Measurements from ENCODE around the gene MPZL1. TPM values are rescaled to one million over a fixed set of nuclear protein-coding genes. Genes with fewer than 3 reads are reported as not detected.
"Not testable (repeated sequence)": the region's sequence is repeated elsewhere in the genome, so short reads cannot be mapped to it uniquely, and the experiment has no call there.

The MPZL1 gene
- total RNA-seq, 1 donor from 2014 or later = 85.5 TPM

DNA sequence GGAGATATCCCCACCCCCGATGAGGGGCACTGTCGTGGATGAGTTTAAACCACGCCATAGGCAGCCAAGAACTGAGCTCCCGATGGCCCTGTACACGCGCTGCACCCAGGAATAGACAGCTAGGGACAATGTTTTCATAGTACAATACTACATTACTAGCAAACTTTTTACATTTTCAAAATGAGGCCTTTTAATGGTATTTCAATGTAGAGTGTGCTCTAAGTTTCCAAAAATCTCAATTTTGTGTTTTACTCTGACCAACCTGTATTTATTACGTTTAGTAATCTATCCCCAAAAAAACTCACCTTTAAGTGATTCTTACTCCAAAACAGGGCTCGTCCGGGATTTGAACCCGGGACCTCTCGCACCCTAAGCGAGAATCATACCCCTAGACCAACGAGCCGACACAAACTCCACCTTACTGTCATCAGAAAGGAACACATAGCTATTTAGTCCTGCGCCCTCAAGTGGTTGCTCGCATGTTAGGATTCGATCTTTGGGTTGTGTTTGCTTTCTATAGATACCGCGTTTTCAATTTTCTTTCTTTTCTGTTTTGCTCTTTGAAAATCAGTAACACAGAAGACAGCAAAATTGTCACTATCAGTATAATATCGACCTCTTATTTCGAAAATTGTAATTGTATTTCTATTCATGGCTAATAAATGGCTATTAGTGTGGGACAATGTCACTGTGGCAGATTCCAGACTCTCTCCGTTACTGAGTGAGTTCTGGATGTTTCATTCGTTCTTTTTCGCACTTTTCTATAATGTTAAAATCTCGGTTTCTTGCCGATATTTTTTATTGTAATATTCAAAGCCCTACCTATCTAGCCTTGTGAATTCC lies 6.4 kb upstream of the MPZL1 start:
- DNase-seq (ENCODE audit: low read depth) = no peak
- TF ChIP-seq, protein P1, sequence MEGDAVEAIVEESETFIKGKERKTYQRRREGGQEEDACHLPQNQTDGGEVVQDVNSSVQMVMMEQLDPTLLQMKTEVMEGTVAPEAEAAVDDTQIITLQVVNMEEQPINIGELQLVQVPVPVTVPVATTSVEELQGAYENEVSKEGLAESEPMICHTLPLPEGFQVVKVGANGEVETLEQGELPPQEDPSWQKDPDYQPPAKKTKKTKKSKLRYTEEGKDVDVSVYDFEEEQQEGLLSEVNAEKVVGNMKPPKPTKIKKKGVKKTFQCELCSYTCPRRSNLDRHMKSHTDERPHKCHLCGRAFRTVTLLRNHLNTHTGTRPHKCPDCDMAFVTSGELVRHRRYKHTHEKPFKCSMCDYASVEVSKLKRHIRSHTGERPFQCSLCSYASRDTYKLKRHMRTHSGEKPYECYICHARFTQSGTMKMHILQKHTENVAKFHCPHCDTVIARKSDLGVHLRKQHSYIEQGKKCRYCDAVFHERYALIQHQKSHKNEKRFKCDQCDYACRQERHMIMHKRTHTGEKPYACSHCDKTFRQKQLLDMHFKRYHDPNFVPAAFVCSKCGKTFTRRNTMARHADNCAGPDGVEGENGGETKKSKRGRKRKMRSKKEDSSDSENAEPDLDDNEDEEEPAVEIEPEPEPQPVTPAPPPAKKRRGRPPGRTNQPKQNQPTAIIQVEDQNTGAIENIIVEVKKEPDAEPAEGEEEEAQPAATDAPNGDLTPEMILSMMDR (IDR thresholded peaks at IDR 0.05; ENCODE audit: insufficient read depth, low read length, poor library complexity, severe bottlenecking) = peak; percentile 82
- no peaks in the 10 kb centered on the region for H3K27me3 ChIP-seq (ENCODE audit: control insufficient read depth, insufficient read depth, low read length)
- H3K4me3 ChIP-seq (ENCODE audit: low read depth, low read length) = peak overlapping the region; percentile 78
- no peaks in the 10 kb centered on the region for H3K36me3 ChIP-seq (ENCODE audit: control insufficient read depth, insufficient read depth, low read length)

DNA sequence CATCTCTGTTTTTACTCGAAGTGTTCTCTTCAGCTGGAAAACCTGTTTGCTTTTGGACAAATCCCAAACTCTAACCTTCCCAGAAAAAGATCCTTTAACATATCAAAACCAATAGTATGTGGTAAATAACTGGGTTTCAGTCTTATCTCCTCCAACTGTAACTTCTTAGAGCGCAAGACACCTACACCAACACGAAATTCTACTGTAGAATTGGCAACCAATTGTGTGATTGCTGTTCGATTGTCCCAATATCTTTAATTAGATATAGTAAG lies 5.8 kb upstream of the MPZL1 start:
- no peaks in the 10 kb centered on the region for H3K36me3 ChIP-seq (ENCODE audit: control insufficient read depth, insufficient read depth, low read length)
- no peak for DNase-seq (ENCODE audit: low read depth)
- TF ChIP-seq, protein P1 (IDR thresholded peaks at IDR 0.05; ENCODE audit: insufficient read depth, low read length, poor library complexity, severe bottlenecking) = no peak

DNA sequence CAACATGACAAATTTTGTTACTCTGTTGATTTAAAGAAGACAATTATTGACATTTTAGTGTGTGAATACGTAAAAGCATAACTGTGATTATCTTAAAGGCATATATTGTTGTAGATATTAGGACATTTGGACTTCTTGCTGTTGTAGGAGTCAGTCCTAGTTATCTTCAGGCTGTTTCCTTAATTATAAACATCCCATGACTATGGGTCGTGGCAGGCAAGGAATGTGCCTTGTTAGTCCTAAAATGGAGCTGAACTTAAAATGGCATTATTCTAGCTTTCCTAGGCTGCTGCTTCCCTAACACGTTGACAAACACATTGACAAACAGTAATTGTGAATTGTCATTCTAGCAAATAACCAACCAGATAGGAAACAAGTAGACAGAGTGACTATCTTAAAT lies 4.4 kb upstream of the MPZL1 start:
- no peak for DNase-seq (ENCODE audit: low read depth)
- Histone ChIP-seq H3K4me3 (ENCODE audit: low read depth, low read length) (no peak overlapping the region), H3K27me3 (ENCODE audit: control insufficient read depth, insufficient read depth, low read length) (no peaks in the 10 kb centered on the region), H3K36me3 (ENCODE audit: control insufficient read depth, insufficient read depth, low read length) (no peaks in the 10 kb centered on the region)
- TF ChIP-seq, protein P1 (IDR thresholded peaks at IDR 0.05; ENCODE audit: insufficient read depth, low read length, poor library complexity, severe bottlenecking) = no peak

More for the DNA sequence above, 5.8 kb upstream of the MPZL1 start:
- H3K27me3 ChIP-seq (ENCODE audit: control insufficient read depth, insufficient read depth, low read length) = no peaks in the 10 kb centered on the region
- H3K4me3 ChIP-seq (ENCODE audit: low read depth, low read length) = peak overlapping the region; percentile 78

DNA sequence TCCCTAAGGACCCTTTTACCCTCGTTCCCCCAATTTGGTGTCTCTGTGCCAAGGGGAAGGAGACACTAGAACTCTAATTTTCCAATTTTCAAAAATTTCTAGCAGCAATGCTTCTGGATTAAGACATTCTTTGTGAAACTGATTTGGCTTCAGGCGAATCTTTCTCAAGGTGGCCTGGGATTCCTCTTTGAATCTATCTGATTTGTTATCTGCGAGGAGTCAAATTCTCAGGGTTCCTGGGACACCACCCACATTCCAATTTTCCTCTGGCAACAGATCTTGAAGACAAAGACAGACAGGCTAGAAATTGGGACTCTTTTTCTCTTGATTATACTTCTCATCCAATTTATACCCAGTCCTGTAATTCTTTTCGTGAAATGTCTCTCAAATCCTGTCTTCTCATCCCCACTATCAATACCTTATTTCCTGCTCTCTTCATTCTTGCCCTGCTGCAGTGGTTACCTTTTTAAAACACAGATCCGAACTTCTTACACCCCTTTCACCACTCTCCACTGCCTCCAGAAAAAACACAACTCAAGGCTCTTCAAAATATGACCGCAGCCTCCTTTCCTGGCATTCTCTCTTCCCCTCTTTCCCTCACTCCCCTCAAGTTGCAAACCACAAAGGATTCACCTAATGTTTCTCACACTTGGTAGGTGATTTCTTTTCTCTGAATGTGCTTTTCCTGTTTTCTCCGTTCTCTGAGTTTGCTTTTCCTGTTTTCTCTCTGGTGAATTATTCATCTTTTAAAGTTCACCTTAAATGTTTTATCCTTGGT lies 2.7 kb upstream of the MPZL1 start:
- Histone ChIP-seq H3K4me3 (ENCODE audit: low read depth, low read length) (no peak overlapping the region), H3K36me3 (ENCODE audit: control insufficient read depth, insufficient read depth, low read length) (no peaks in the 10 kb centered on the region), H3K27me3 (ENCODE audit: control insufficient read depth, insufficient read depth, low read length) (no peaks in the 10 kb centered on the region)
- no peak for DNase-seq (ENCODE audit: low read depth)
- TF ChIP-seq, protein P1 (IDR thresholded peaks at IDR 0.05; ENCODE audit: insufficient read depth, low read length, poor library complexity, severe bottlenecking) = no peak

DNA sequence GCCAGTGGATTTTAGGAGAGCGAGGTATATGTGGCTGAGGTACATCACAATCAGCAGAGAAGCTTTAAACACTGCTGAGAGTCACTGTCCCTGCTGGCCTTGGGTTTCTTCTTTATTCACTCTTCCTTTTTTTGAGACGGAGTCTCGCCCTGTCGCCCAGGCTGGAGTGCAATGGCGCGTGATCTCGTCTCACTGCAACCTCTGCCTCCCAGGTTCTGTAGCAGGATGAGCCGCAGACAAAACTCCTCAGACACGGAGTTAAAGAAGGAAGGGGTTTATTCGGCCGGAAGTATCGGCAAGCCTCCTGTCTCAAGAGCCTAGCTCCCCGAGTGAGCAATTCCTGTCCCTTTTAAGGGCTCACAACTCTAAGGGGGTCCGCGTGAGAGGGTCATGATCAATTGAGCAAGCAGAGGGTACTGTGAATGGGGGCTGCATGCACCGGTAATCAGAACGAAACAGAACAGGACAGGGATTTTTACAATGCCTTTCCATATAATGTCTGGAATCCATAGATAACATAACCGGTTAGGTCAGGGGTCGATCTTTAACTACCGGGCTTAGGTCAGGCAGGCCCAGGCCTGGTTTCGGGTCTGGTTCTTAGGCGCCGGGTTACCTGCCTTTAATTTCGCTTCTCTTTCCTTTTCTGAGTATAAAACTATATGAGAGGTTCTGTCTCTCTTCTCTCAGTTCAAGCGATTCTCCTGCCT lies 1.9 kb upstream of the MPZL1 start:
- not testable (repeated sequence) for H3K4me3 ChIP-seq (ENCODE audit: low read depth, low read length); DNase-seq (ENCODE audit: low read depth); H3K27me3 ChIP-seq (ENCODE audit: control insufficient read depth, insufficient read depth, low read length); H3K36me3 ChIP-seq (ENCODE audit: control insufficient read depth, insufficient read depth, low read length)

DNA sequence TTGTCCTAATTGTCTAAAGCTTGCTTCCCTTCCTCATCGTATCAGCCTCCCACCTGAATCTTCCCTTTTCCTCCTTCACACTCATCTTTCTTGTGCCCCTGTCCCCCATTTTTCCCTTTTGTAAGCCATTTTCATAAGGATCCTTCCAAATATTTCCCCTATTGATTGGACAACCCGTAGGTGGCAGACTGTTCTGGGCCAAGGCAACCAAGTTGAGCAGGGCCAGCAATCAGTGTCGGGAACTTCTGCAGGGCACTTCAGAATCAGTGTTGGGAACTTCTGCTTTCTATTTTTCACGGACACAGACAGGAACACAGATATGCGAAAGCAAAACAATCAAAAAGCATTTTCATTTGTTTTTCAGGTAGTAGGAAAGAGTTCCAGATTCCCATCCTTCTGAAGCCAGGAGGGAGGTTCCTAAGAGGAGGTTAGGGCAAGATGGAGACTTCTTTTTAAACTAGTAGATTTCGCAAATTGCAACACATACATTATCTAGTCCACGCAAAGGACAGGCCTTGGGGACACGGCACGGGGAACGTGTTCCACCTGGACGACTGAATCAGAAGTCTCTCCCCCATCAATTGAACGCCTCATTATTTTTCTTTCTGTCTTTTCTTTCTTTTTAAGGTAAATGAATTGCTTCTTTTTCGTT lies 691 bp upstream of the MPZL1 start:
- TF ChIP-seq, protein P1 (IDR thresholded peaks at IDR 0.05; ENCODE audit: insufficient read depth, low read length, poor library complexity, severe bottlenecking) = peak; percentile 50
- H3K27me3 ChIP-seq (ENCODE audit: control insufficient read depth, insufficient read depth, low read length) = no peaks in the 10 kb centered on the region
- no peak for DNase-seq (ENCODE audit: low read depth)
- H3K36me3 ChIP-seq (ENCODE audit: control insufficient read depth, insufficient read depth, low read length) = no peaks in the 10 kb centered on the region
- H3K4me3 ChIP-seq (ENCODE audit: low read depth, low read length) = peak overlapping the region; percentile 90
